PC-3 (cell line): ENCODE data around the gene PTGR1. TPM values are rescaled to one million over a fixed set of nuclear protein-coding genes. Genes with fewer than 3 reads are reported as not detected.
"Not testable (repeated sequence)": the region's sequence is repeated elsewhere in the genome, so short reads cannot be mapped to it uniquely, and the experiment has no call there.

Source experiments
- ATAC-seq: fragments of 200-7000 bp; cut with Tn5 transposase; 2 replicates; pipeline ENCODE4 v1.9.1; 2020; ENCODE audit warnings: mild to moderate bottlenecking, moderate library complexity
- BruUV-seq: library from RNA; stranded (reverse); fragments of 400-500 nt; replicated peaks from 2 replicates; lab custom pipeline; 2021; lab: Mats Ljungman, UMichigan
- CTCF ChIA-PET: fragments of 300-600 bp; sonication (Branson Sonifier 250); formaldehyde crosslinking; loops from one replicate; lab custom pipeline; 2022; ENCODE audit warnings: antibody characterized with exemption; lab: Charles Lee
- POLR2A ChIA-PET: fragments of 300-600 bp; sonication (Branson Sonifier 250); formaldehyde crosslinking; loops from one replicate; lab custom pipeline; 2022; ENCODE audit warnings: antibody characterized with exemption; ENCODE audit not compliant: unreplicated experiment; lab: Charles Lee
- DNase-seq: peaks from one replicate; pipeline ENCODE4 v3.0.0-alpha.2; 2015
- H2AFZ ChIP-seq: fragments of 300-600 bp; sonication (generic); 2 replicates; pipeline ENCODE4 v1.6.0; 2016; ENCODE audit warnings: antibody characterized with exemption, low read length
- H3F3A ChIP-seq: fragments of 300-600 bp; sonication (generic); one replicate; pipeline ENCODE4 v1.6.0; 2017; ENCODE audit warnings: antibody characterized with exemption, low read length, control low read depth, mild to moderate bottlenecking; ENCODE audit not compliant: unreplicated experiment
- H3K27ac ChIP-seq: fragments of 300-600 bp; sonication (generic); 2 replicates; pipeline ENCODE4 v1.5.1; 2016; ENCODE audit warnings: mild to moderate bottlenecking, low read length
- H3K27me3 ChIP-seq: fragments of 300-600 bp; sonication (generic); 2 replicates; pipeline ENCODE4 v1.6.1; 2016; ENCODE audit warnings: low read length, mixed read lengths
- H3K36me3 ChIP-seq: fragments of 300-600 bp; sonication (generic); 2 replicates; pipeline ENCODE4 v1.6.1; 2016; ENCODE audit warnings: low read depth, mixed run types, low read length, mixed read lengths
- H3K4me1 ChIP-seq: fragments of 300-600 bp; sonication (generic); 2 replicates; pipeline ENCODE4 v1.5.1; 2016; ENCODE audit warnings: low read length; ENCODE audit not compliant: insufficient read depth
- H3K4me2 ChIP-seq: fragments of 300-600 bp; sonication (generic); 2 replicates; pipeline ENCODE4 v1.6.0; 2016; ENCODE audit warnings: low read length
- H3K4me3 ChIP-seq: fragments of 300-600 bp; sonication (generic); 2 replicates; pipeline ENCODE4 v1.5.1; 2016; ENCODE audit warnings: mild to moderate bottlenecking, low read length, mixed read lengths
- H3K79me2 ChIP-seq: fragments of 300-600 bp; sonication (generic); 2 replicates; pipeline ENCODE4 v1.6.1; 2017; ENCODE audit warnings: low read length, mixed read lengths
- H3K9ac ChIP-seq: fragments of 300-600 bp; sonication (generic); 2 replicates; pipeline ENCODE4 v1.6.0; 2016; ENCODE audit warnings: mild to moderate bottlenecking, low read length
- H3K9me2 ChIP-seq: fragments of 300-600 bp; sonication (generic); replicated peaks from 2 replicates; pipeline ENCODE4 v1.6.1; 2016; ENCODE audit warnings: mixed run types, low read length, mixed read lengths
- H3K9me3 ChIP-seq: fragments of 300-600 bp; sonication (generic); 2 replicates; pipeline ENCODE4 v1.6.1; 2016; ENCODE audit warnings: low read length, mixed read lengths
- H4K20me1 ChIP-seq: fragments of 300-600 bp; sonication (generic); 2 replicates; pipeline ENCODE4 v1.6.1; 2016; ENCODE audit warnings: low read length, mixed read lengths
- CTCF ChIP-seq: fragments of 300-600 bp; sonication (generic); conservative IDR thresholded peaks from 2 replicates; pipeline ENCODE4 v1.5.1; 2017; ENCODE audit warnings: antibody characterized with exemption, low read depth, mild to moderate bottlenecking, low read length
- EZH2 ChIP-seq: fragments of 300-600 bp; sonication (generic); IDR thresholded peaks from one replicate; pipeline ENCODE4 v1.6.1; 2017; ENCODE audit warnings: antibody characterized with exemption, mild to moderate bottlenecking, low read length; ENCODE audit not compliant: unreplicated experiment
- EZH2phosphoT487 ChIP-seq: fragments of 300-600 bp; sonication (generic); IDR thresholded peaks from 2 replicates; pipeline ENCODE4 v1.6.1; 2018; ENCODE audit warnings: mild to moderate bottlenecking, antibody characterized with exemption, low read length, borderline replicate concordance
- intact Hi-C: fragments of 100-400 bp; cut with micrococcal nuclease; formaldehyde crosslinking; loops from 2 replicates; pipeline ENCODE4 v1.9.0; 2023
- total RNA-seq: library from RNA; depleted of rRNA; stranded (reverse); fragments of >200 nt; gene quantifications from 2 replicates; pipeline ENCODE4 v1.2.3, GENCODE V29; 2014

The PTGR1 gene
- total RNA-seq, 1 experiment from 2014 or later: 43.1 TPM

GRCh38 chr9:111566234-111566633 lies 33.2 kb downstream of the PTGR1 start:
- no peak overlapping the region for H3K27ac ChIP-seq
- no peaks in the 10 kb centered on the region for H3K9me2 ChIP-seq
- H3K9ac ChIP-seq: no peak overlapping the region
- H3K4me1 ChIP-seq: no peaks in the 10 kb centered on the region
- no peak overlapping the region for H3K4me2 ChIP-seq
- H3K27me3 ChIP-seq: no peaks in the 10 kb centered on the region
- H3K79me2 ChIP-seq: no peaks in the 10 kb centered on the region
- H4K20me1 ChIP-seq: no peaks in the 10 kb centered on the region
- no peak overlapping the region for H2AFZ ChIP-seq
- TF ChIP-seq CTCF (no peak), EZH2 (no peak), EZH2phosphoT487 (no peak)
- H3F3A ChIP-seq: no peaks in the 10 kb centered on the region
- POLR2A ChIA-PET: no interaction called here
- DNase-seq (no peak), ATAC-seq (no peak)
- CTCF ChIA-PET: no interaction called here
- H3K4me3 ChIP-seq: no peak overlapping the region
- no peaks in the 10 kb centered on the region for H3K9me3 ChIP-seq
- peaks cover 40% of the 10 kb centered on the region for H3K36me3 ChIP-seq
- intact Hi-C loops: no loop called here
- no TSS peak for BruUV-seq

- H3K4me1 ChIP-seq: no peaks in the 10 kb centered on the region
- DNase-seq: no peak
- no peaks in the 10 kb centered on the region for H3K27me3 ChIP-seq
- no peak overlapping the region for H3K4me3 ChIP-seq
- H3K4me2 ChIP-seq: no peak overlapping the region
- no peaks in the 10 kb centered on the region for H3K9me2 ChIP-seq
- H3K9ac ChIP-seq: no peak overlapping the region
- TF ChIP-seq EZH2 (no peak), CTCF (no peak), EZH2phosphoT487 (no peak)
- BruUV-seq: no TSS peak
- ChIA-PET CTCF (no interaction called here), POLR2A (no interaction called here)
- ATAC-seq: no peak
- H3K36me3 ChIP-seq: peaks cover 7% of the 10 kb centered on the region
- no peak overlapping the region for H3K27ac ChIP-seq
- H2AFZ ChIP-seq: no peak overlapping the region
- H3F3A ChIP-seq: no peaks in the 10 kb centered on the region
- no peaks in the 10 kb centered on the region for H3K9me3 ChIP-seq
- no peaks in the 10 kb centered on the region for H4K20me1 ChIP-seq
- H3K79me2 ChIP-seq: no peaks in the 10 kb centered on the region
- intact Hi-C loops: no loop called here
Observed at GRCh38 chr9:111561165-111561719, 38.2 kb downstream of the PTGR1 start.

GRCh38 chr9:111559000-111559610 lies 40.3 kb downstream of the PTGR1 start:
- DNase-seq: peak; percentile 22

GRCh38 chr9:111555425-111555824 lies 44.0 kb downstream of the PTGR1 start:
- H3K9ac ChIP-seq, ATAC-seq, H3K9me2 ChIP-seq, H3K27ac ChIP-seq, BruUV-seq, CTCF ChIA-PET, intact Hi-C loops, H3K27me3 ChIP-seq, H3K79me2 ChIP-seq, H3K4me1 ChIP-seq, H3K4me3 ChIP-seq, DNase-seq, H3K4me2 ChIP-seq, POLR2A ChIA-PET, H3K9me3 ChIP-seq, H2AFZ ChIP-seq, H3F3A ChIP-seq, H4K20me1 ChIP-seq: not testable (repeated sequence)
- H3K36me3 ChIP-seq: peaks cover 21% of the 10 kb centered on the region

More at GRCh38 chr9:111559000-111559610, 40.3 kb downstream of the PTGR1 start:
- Histone ChIP-seq H3K9me3 (no peaks in the 10 kb centered on the region), H3K4me3 (no peak overlapping the region), H4K20me1 (no peaks in the 10 kb centered on the region), H3K36me3 (peaks cover 4% of the 10 kb centered on the region), H3F3A (no peaks in the 10 kb centered on the region), H3K4me1 (no peaks in the 10 kb centered on the region), H3K9me2 (no peaks in the 10 kb centered on the region), H3K79me2 (no peaks in the 10 kb centered on the region), H3K27me3 (no peaks in the 10 kb centered on the region), H3K4me2 (no peak overlapping the region), H3K9ac (no peak overlapping the region), H2AFZ (no peak overlapping the region), H3K27ac (no peak overlapping the region)
- POLR2A ChIA-PET: no interaction called here
- CTCF ChIA-PET: no interaction called here
- BruUV-seq: no TSS peak
- peak; percentile 51 for ATAC-seq
- TF ChIP-seq EZH2: no peak
- no peak for TF ChIP-seq EZH2phosphoT487
- TF ChIP-seq CTCF: no peak
- intact Hi-C loops: no loop called here
